GM19372 (cell line): Measurements from ENCODE around the gene KIAA0040.

Experiments used
- ATAC-seq: cut with Tn5 transposase; IDR thresholded peaks from one replicate; pipeline ENCODE4 v1.9.1; 2021; ENCODE audit warnings: mild to moderate bottlenecking, low read depth, moderate library complexity; ENCODE audit not compliant: unreplicated experiment

The KIAA0040 gene

GRCh38 chr1:175192630-175193526 is at the start of gene KIAA0040:
KIAA0040 (minus strand) TSS chr1:175192776; CDS start chr1:175161013, 31,763 bp downstream.
- ATAC-seq = peak; percentile 58

GRCh38 chr1:175237389-175237788 is 44.8 kb upstream of the KIAA0040 start:
- ATAC-seq = peak; percentile 75

GRCh38 chr1:175234639-175235038 is 42.1 kb upstream of the KIAA0040 start:
- ATAC-seq = no peak

GRCh38 chr1:175232335-175232734 is 39.8 kb upstream of the KIAA0040 start:
- no peak for ATAC-seq

- peak; percentile 36 for ATAC-seq
Measured at GRCh38 chr1:175225805-175226129, 33.2 kb upstream of the KIAA0040 start.

DNA sequence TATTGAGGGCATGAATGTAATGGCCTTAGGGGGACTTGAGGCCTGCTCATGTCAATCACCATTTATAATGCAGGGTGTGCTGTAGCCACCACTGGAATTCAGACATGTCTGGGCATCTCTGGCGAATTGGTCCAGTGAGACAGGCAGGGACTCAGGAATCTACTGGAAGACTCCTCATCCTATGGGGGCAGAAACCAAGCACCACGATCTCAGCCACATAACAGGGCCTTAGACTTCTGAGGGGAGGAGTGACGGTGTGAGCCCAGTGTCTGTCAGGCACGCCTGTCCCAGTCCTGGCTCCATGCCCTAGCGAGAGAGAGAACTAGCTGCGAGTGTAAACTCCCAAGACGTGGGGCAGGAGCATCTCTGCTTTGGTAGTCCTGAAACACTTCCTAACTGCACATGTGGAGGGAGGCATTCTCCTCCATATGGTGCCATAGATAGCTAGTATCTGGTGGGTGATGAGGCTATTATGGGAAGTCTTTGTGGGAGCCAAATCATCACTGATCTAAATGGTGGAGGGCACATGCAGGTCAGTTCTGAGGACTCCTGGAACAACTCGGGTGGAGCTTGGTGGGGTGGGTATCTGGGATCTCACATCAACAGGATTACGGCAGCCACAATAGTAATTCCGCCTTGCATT is 29.8 kb upstream of the KIAA0040 start:
- ATAC-seq = no peak

DNA sequence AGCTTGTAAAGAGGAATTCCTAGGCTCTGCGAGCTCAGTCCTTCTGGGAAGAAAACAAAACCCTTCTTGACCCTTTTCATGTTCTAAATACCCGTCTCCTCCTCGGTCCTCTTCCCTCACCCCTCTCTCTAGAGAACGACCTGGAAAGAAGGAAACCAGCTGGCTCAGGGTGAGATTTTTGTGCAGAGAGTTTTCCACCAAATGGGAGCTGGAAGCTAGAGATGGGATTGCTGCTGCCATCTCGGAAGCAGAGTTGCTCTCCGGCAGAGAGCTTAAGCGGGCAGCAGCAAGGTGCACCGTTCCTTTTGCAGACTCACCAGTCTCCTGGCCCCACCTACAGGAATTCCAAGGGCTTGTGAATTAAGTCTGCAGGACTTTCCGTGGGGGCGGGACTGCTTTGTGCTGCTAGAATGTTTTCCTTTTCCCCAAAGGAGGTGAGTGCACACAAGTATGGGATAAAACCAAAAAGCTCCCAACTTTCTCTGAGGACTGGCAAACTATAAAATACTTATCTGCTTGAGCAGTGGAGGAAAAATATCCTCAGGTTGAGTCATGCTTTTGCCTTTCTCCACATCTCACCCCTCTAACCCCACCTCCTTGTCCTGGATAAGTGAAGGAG is 29.1 kb upstream of the KIAA0040 start:
- ATAC-seq = no peak

DNA sequence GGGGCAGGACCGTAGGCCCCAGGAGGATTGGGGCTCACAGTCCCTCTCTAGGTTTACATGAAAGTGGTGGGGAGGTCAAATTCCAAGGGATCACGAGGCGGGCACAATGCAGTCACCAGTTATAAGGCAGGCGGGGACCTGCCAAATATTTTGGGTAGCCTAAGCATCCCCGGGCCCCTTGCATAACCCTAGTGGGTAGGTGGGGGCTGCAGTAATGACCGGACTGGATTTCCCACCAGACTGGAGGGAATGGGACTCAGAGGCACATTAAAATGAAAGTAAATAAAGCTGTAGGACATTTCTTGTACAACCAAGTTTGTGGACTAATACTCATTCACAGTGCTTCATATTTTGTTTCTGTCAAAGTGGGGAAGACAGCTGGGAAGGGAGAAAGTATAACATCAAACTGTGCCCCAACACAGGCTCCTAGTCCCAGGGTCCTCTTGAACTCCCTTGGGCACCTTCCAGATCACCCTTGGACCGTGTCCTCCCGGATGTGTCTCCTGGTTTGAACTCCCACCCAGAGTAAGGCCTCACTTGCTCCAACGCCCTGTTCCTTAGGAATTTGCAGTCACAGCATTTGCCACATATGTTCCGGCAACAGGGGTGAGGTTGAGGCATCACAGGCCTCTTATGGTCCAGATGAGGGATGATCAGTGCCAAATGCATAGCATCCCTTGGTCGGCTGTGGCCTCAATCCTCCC is 28.4 kb upstream of the KIAA0040 start:
- ATAC-seq = no peak

DNA sequence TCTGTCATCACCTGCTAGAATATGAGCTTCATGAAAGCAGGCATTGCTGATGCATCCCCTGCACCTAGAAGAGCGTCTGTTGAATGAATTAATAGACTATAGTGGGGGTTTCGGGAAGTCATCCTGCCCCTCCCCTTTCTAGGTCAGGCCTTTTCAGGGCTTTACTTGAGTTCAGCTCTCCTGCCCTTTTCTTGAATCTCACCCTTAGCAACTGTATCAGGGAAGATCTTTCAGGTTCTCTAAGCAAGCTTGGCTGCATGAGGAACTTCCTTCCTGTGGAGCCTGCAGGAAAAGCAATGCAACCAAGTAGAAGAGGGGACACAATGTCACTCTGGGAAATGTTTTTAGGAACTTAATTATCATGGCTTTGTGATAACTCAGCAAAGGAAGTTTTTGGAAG is 27.2 kb upstream of the KIAA0040 start:
- no peak for ATAC-seq

GRCh38 chr1:175218786-175219434 is 26.3 kb upstream of the KIAA0040 start:
- ATAC-seq = no peak

- no peak for ATAC-seq
Measured at GRCh38 chr1:175217721-175218531, 25.4 kb upstream of the KIAA0040 start.

GRCh38 chr1:175216444-175216843 is 23.9 kb upstream of the KIAA0040 start:
- ATAC-seq = no peak

DNA sequence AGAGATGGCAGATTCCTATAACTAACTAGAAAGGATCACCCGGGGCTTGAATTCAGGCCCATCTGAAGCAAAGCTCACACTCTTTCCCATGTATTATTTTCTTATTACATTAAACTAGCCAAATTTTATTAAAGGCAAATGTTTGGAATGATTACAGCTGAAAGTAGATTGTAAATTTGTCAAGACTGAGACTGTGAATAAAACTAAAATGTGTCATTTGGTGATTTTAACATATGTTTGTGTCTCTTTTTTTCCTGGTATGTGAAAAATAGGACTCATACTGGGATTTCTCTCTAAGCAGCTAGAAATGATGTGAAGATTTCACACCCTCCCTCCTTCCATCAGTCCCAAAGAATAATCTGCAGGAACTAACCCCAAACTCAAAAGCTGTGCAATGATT is 19.1 kb upstream of the KIAA0040 start:
- no peak for ATAC-seq

GRCh38 chr1:175210744-175211143 is 18.2 kb upstream of the KIAA0040 start:
- no peak for ATAC-seq

DNA sequence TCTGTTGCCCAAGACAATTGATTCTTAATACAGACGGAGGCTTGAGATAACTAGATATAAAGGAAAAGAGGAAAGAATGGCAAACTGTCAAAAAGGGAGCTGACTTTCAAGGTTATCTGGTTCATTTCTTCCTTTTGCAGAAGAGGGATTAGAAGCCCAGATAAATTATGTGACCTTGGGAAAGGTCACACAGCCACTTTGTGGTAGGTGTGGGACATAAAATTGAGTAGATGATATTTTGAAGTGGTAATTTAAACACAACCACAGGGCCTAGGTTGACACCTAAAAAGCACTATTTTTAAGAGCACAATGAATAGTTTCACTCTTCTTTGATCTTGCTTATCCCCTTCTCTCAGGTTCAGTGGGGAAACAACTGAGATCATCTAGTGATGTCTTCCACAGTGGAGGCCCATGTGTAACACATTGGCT is 16.9 kb upstream of the KIAA0040 start:
- ATAC-seq = peak; percentile 41

DNA sequence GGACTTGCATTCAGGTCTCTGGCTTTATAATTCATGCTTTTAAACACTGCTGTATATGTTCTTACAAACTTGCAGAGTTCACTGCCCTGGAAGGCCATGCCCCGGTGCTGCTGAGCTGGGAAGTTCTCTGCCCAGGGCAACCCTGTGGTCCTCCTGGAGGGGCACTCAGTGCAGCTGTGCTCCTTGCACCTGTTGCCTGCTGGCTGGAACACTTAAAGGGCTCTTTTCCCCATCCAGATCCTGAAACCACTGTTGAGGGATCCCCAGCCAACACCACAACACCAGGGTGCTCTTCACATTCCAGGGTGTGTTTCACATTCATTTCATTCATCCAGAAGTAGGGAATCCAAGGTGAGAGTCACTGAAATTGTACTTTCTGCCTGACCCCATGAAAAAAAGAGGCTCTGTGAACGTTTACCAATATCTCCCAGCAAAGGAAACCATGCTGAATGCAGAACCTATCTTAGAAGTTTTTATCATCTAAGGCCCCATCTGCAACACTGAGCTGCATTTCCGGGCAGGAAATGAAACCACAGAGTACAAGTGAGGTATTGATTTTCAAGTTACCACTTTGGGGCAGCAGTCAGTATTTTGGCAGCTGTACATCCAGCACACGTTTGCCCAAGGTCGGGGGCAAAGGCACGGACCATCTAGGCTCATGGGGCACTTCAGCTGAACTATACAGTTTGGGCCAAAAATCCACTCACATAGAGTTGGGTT is 16.4 kb upstream of the KIAA0040 start:
- peak; percentile 81 for ATAC-seq

- no peak for ATAC-seq
Measured at GRCh38 chr1:175207971-175208370, 15.4 kb upstream of the KIAA0040 start.

- no peak for ATAC-seq
Measured at GRCh38 chr1:175206687-175207086, 14.1 kb upstream of the KIAA0040 start.

DNA sequence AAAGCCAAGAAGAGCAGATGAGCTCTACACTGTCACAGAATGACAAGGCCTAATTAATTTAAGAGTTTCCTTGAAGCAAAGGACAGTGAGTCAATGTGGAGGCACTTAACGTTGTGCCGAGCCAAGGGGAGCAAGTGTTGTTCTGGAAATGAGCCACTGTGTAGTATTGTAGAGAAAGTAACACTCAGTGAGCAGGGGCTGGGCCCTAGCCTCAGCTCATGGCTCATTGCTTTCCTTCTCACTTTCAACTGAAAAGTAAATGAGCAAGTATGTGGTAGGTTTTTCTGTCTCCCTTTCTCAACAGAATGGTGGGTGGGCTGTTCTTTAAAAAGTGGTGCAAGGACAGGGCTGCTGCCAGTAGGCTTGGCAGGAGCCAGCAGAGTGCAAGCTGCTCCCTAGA is 11.8 kb upstream of the KIAA0040 start:
- ATAC-seq = no peak
